Mucosa of rectum (tissue), 2 donors: ENCODE results near the gene SSTR5.
A peak's percentile ranks its signal among the peaks of the same experiment; 100 is the strongest.
"Not testable (repeated sequence)": the region's sequence is repeated elsewhere in the genome, so short reads cannot be mapped to it uniquely, and the experiment has no call there.

ENCODE experiments used
- H3K27ac ChIP-seq, 2 donors: one replicate each; pipeline ENCODE4 v1.7.0; 2013; ENCODE audit warnings: inconsistent platforms in 2 of 2, low read depth in 2 of 2, low read length in 2 of 2
- H3K27me3 ChIP-seq, 2 donors: one replicate each; pipeline ENCODE4 v1.7.0; 2013; ENCODE audit warnings: low read length in 2 of 2; ENCODE audit not compliant: control insufficient read depth in 2 of 2, insufficient read depth in 2 of 2
- H3K36me3 ChIP-seq, 2 donors: one replicate each; pipeline ENCODE4 v1.7.0; 2013; ENCODE audit warnings: low read length in 2 of 2; ENCODE audit not compliant: control insufficient read depth in 2 of 2, insufficient read depth in 2 of 2
- H3K4me1 ChIP-seq, 2 donors: one replicate each; pipeline ENCODE4 v1.7.0; 2013; ENCODE audit warnings: low read length in 2 of 2, mild to moderate bottlenecking in 1 of 2; ENCODE audit not compliant: control insufficient read depth in 2 of 2, insufficient read depth in 2 of 2
- H3K4me3 ChIP-seq, 2 donors: one replicate each; pipeline ENCODE4 v1.7.0; 2013; ENCODE audit warnings: low read length in 2 of 2
- H3K9ac ChIP-seq, 2 donors: one replicate each; pipeline ENCODE4 v1.7.0; 2013; ENCODE audit warnings: low read length in 2 of 2, low read depth in 1 of 2, mild to moderate bottlenecking in 1 of 2
- H3K9me3 ChIP-seq, 2 donors: one replicate each; pipeline ENCODE4 v1.7.0; 2013; ENCODE audit warnings: low read length in 2 of 2; ENCODE audit not compliant: control insufficient read depth in 2 of 2
- donor health status: healthy.
- donor health status: Normal muscosa, but diverticular disease.

Gene SSTR5

DNA sequence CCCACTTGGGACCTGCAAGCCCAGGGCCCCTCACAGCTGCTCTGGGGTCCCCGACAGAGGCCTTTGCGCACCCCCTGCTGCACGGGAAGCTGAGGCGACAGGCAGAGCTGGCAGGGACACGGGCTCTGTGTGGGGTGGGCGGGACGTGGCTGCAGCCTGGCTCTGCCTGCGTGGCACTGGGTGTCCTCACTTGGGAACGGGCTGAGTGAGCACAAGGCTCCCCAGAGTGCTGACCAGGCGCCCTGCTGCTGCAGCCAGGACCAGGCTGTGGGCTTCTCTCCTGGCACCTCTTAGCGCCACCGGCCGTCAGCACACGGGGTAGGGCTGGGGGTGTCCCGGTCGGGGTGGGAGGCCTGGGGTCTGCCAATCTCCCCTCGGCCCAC lies 16.9 kb downstream of the SSTR5 start:
- H3K4me3 ChIP-seq = peak overlapping the region; percentile 44 to 74

DNA sequence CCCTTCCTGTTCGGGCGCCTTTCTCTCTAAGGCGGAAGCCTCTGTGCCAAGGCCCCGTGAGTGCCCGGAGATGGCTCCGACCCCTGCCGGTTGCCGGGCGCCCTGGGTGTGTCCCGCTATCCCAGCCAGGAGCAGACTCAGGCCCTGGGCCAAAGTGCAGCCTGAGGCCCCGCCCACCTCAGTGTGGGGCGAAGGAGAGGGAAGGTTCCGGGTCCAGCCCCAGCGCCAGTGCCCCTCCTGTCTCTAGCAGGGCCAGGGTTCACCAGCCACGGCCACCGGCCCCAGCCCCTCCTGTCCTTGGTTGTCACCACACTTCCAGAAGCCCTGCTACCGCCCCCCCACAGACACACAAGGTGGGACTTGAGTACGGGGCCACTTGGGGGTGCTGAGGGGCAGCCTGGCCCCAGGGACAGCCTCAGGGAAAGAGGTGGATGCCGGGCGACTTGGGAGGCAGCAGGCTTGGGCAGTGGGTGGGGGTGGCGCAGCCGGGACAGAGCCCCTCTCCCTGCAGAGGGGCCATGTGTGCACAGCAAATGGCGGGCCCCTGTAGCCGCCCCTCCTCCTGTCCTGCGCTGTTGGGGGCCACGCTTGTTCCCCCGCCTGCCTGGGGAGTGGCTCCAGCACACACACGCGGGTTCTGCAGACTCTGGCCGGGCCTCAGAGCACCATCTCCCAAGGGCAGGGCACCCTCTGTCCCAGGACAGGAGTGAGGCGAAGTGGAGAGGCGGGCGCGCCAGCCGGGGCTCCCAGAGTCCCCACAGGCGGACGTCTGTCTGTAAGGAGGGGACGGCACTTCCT lies 17.5 kb downstream of the SSTR5 start:
- peak overlapping the region; percentile 65 to 74 for H3K4me3 ChIP-seq
- H3K27me3 ChIP-seq = peaks cover 0 to 3% of the 10 kb centered on the region in 2 donors
- peaks cover 0 to 6% of the 10 kb centered on the region in 2 donors for H3K9me3 ChIP-seq
- H3K4me1 ChIP-seq = peaks cover 15 to 20% of the 10 kb centered on the region in 2 donors
- no peaks in the 10 kb centered on the region for H3K36me3 ChIP-seq
- peak overlapping the region; percentile 80 to 82 for H3K27ac ChIP-seq
- peak overlapping the region; percentile 60 to 89 for H3K9ac ChIP-seq

More for the DNA sequence above, 16.9 kb downstream of the SSTR5 start:
- Histone ChIP-seq H3K9me3 (peaks cover 0 to 11% of the 10 kb centered on the region in 2 donors), H3K9ac (peak overlapping the region in 1 of 2 donors; percentile 40), H3K36me3 (no peaks in the 10 kb centered on the region), H3K27ac (peak overlapping the region; percentile 52 to 56), H3K27me3 (peaks cover 0 to 3% of the 10 kb centered on the region in 2 donors), H3K4me1 (peaks cover 15 to 20% of the 10 kb centered on the region in 2 donors)

DNA sequence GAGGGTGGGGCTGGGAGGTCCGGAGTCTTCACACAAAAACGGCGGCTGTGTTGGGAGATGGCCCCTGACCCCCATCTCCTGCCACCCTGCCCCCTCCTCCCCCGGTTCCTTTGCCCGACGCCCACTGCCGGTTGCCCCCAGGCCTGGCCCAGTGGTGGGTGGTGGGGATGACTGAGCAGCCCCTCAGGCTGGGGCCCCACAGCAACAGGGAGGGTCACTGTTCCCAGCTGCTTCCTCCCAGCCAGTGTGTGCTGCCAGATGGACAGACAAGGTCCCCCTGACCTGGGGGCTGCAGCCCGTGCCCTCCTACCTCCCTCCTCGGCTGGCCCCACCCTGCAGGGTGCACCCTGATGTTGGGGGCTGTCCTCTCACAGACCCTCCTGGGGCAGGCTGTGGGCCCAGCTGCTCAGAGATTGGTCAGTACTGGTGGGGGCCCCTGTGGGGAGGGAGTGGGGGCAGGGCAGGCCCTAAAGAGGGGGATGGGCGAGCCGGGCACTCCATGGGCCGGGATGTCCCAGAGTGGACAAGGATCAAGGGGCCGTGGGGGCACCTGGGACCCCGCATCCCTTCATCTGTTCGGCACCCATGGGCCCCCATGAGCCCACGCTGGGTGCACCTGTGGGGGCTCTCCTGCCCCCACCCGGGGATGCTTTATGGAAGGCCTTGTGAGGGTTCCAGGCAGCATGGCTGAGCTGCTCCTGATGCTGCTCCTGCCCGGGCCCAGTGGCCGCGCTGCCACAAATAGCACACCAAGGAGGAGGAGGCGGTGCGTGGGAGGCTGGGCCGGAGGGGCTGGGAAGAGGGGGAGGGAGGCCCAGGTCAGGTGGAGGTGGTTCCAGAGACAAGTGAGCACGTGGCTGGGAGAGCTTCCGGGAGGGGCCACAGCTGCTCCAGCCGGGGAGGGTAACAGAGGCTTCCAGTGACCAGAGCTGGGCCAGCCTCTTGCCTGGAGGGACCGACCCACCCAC lies 18.4 kb downstream of the SSTR5 start:
- Histone ChIP-seq H3K4me3 (peak overlapping the region; percentile 65 to 74), H3K27ac (peak overlapping the region; percentile 80 to 82), H3K27me3 (peaks cover 0 to 3% of the 10 kb centered on the region in 2 donors), H3K9me3 (peaks cover 0 to 1% of the 10 kb centered on the region in 2 donors), H3K9ac (peak overlapping the region in 1 of 2 donors; percentile 89), H3K36me3 (no peaks in the 10 kb centered on the region), H3K4me1 (peaks cover 15 to 20% of the 10 kb centered on the region in 2 donors)

GRCh38 chr16:1091992-1092552 lies 19.5 kb downstream of the SSTR5 start:
- no peaks in the 10 kb centered on the region for H3K36me3 ChIP-seq
- no peak overlapping the region for H3K9ac ChIP-seq
- H3K27me3 ChIP-seq = peaks cover 0 to 10% of the 10 kb centered on the region in 2 donors
- no peaks in the 10 kb centered on the region for H3K9me3 ChIP-seq
- H3K4me3 ChIP-seq = no peak overlapping the region
- H3K4me1 ChIP-seq = peaks cover 15 to 20% of the 10 kb centered on the region in 2 donors
- no peak overlapping the region for H3K27ac ChIP-seq

- H3K4me3 ChIP-seq, H3K27ac ChIP-seq, H3K27me3 ChIP-seq, H3K9ac ChIP-seq, H3K36me3 ChIP-seq, H3K9me3 ChIP-seq: not testable (repeated sequence)
- H3K4me1 ChIP-seq = peaks cover 15 to 20% of the 10 kb centered on the region in 2 donors
Measured at GRCh38 chr16:1092685-1093283, 20.2 kb downstream of the SSTR5 start.

GRCh38 chr16:1093284-1094123 lies 21.0 kb downstream of the SSTR5 start:
- Histone ChIP-seq H3K4me3 (no peak overlapping the region), H3K27me3 (peaks cover 3 to 6% of the 10 kb centered on the region in 2 donors), H3K4me1 (peaks cover 15 to 19% of the 10 kb centered on the region in 2 donors), H3K9ac (no peak overlapping the region), H3K36me3 (no peaks in the 10 kb centered on the region), H3K27ac (no peak overlapping the region), H3K9me3 (no peaks in the 10 kb centered on the region)

DNA sequence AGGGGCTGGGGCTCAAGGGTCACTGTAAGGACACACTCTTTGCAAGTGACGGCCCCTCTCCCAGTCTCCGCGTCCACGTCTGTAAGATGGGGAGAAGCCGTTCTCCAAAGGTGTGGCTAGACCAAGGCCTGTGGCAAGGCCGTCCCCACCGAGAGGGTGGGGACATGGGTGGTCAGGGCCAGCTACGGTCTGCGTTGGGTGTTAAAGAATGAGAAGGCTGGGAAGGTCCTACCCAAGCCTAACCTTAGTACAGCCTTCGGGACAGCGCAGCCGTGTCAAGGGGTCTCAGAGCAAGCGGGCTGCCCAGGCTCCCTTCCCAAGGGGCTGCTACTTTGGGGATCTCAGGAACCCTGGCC lies 21.6 kb downstream of the SSTR5 start:
- H3K4me1 ChIP-seq = peaks cover 9 to 13% of the 10 kb centered on the region in 2 donors
- H3K27me3 ChIP-seq = peaks cover 3 to 6% of the 10 kb centered on the region in 2 donors
- H3K9ac ChIP-seq = no peak overlapping the region
- no peaks in the 10 kb centered on the region for H3K36me3 ChIP-seq
- H3K9me3 ChIP-seq = no peaks in the 10 kb centered on the region
- H3K27ac ChIP-seq = no peak overlapping the region
- no peak overlapping the region for H3K4me3 ChIP-seq

GRCh38 chr16:1094601-1095449 lies 22.3 kb downstream of the SSTR5 start:
- Histone ChIP-seq H3K27me3 (peaks cover 3 to 12% of the 10 kb centered on the region in 2 donors), H3K4me1 (peaks cover 4 to 11% of the 10 kb centered on the region in 2 donors), H3K4me3 (no peak overlapping the region), H3K9ac (no peak overlapping the region), H3K27ac (no peak overlapping the region), H3K9me3 (no peaks in the 10 kb centered on the region), H3K36me3 (no peaks in the 10 kb centered on the region)
